NT2/D1 (cell line): ENCODE data around the gene ELP5.

Experiments used
- YY1 ChIP-seq: IDR thresholded peaks from 2 replicates; pipeline ENCODE4 v1.6.1; 2011; ENCODE audit not compliant: insufficient read length, insufficient read depth
- ZNF274 ChIP-seq: IDR thresholded peaks from 2 replicates; pipeline ENCODE4 v1.6.1; 2011; ENCODE audit warnings: mild to moderate bottlenecking, low read depth, low read length

DNA sequence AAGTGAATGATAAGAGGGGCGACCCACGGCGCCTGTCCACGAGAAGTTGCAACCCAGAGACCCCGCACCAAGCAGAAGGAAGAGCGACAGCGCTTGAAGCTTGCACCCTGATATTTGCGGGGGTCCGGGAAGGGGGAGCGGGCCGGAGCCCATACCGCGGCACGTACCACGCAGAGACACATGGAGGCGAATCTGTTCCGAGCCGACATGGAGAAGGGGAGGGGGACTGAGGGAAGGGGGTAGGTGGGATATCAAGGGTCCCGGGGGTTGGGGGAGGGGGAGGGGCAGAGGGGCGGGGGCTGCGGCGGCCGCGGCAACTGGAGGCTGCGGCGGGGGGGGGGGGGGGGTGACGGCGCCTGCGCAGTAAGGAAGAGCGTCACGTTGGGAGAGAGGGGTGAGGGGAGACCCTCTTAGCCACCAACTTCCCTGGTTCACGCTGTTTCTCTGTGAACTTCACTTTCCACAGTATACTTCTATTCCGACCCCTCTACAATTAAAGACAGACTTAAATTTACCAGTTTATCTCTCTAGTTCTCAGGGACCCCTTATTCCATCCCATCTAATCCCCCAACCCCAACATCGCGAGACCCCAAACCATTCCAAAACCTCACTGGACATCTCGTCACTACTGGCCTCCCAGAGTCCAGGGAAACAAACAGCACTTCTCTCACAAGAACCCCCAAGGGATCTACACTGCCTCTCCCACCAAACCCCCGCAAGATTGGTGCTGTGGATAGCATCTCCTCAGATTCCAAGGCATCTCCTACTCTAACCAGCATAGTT is 40.3 kb upstream of the ELP5 start:
- no peak for TF ChIP-seq ZNF274
- TF ChIP-seq YY1: no peak
